Activated T-cell treated with anti-CD3 and anti-CD28 coated beads, Interleukin-2, amount 50 U/mL, for 4 hours (primary cell): Measurements from ENCODE around the gene CD300H. TPM values are rescaled to one million over a fixed set of nuclear protein-coding genes. Genes with fewer than 3 reads are reported as not detected.

ENCODE experiments used
- ATAC-seq, 2 donors: fragments of 200-7000 bp; cut with Tn5 transposase; one replicate each; pipeline ENCODE4 v1.10.0; 2021
- DNase-seq: peaks from one replicate; pipeline ENCODE4 v3.0.0-alpha.2; 2020
- H3K27me3 Mint-ChIP-seq: one replicate; pipeline ENCODE4 v1.8.0; 2021; ENCODE audit warnings: low read depth, mixed read lengths
- H3K36me3 Mint-ChIP-seq: one replicate; pipeline ENCODE4 v1.8.0; 2022; ENCODE audit warnings: mixed read lengths; ENCODE audit not compliant: insufficient read depth
- H3K4me1 Mint-ChIP-seq: one replicate; pipeline ENCODE4 v1.8.0; 2021; ENCODE audit warnings: low read depth, mixed read lengths
- H3K4me3 Mint-ChIP-seq: one replicate; pipeline ENCODE4 v1.8.0; 2021; ENCODE audit warnings: mild to moderate bottlenecking, moderate library complexity, mixed read lengths
- H3K9me3 Mint-ChIP-seq: one replicate; pipeline ENCODE4 v1.8.0; 2021; ENCODE audit warnings: mixed read lengths
- total RNA-seq, 3 donors: library from RNA; stranded (reverse); gene quantifications; one replicate each; pipeline ENCODE4 v1.2.1, GENCODE V29; 2021

CD300H gene
- total RNA-seq, 3 donors from 2014 or later: not detected

- ATAC-seq (no peak), DNase-seq (no peak)
- Mint-ChIP-seq H3K36me3 (no peaks in the 10 kb centered on the region), H3K9me3 (no peaks in the 10 kb centered on the region), H3K27me3 (peaks cover 38% of the 10 kb centered on the region), H3K4me1 (peaks cover 5% of the 10 kb centered on the region), H3K4me3 (peak overlapping the region; percentile 67)
Measured at GRCh38 chr17:74532115-74532514, 35.2 kb downstream of the CD300H start.

- peak within 1 kb of the TSS; percentile 67 for H3K4me3 Mint-ChIP-seq
- peaks cover 5% of the 10 kb centered on the region for H3K4me1 Mint-ChIP-seq
- no peaks in the 10 kb centered on the region for H3K9me3 Mint-ChIP-seq
- no peak for DNase-seq
- ATAC-seq: no peak
- H3K36me3 Mint-ChIP-seq: no peaks in the 10 kb centered on the region
- H3K27me3 Mint-ChIP-seq: peaks cover 38% of the 10 kb centered on the region
Measured at GRCh38 chr17:74531231-74531761, 36.0 kb downstream of the CD300H start, which contains the start of gene CD300LB. CD300LB (minus strand) TSS chr17:74531475; CDS start chr17:74531350, 125 bp downstream.

DNA sequence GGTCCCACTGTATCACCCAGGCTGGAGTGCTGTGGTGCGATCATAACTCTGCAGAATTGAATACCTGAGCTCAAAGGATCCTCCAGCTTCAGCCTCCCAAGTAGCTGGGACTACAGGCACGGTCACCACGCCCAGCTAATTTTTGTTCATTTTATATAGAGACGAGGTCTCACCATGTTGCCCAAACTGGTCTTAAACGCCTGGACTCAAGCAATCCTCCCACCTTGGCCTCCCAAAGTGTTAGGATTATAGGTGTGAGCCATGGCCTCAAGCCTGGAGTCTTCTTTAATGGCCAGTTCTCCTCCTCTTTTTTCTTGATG, 36.5 kb downstream of the CD300H start:
- no peaks in the 10 kb centered on the region for H3K36me3 Mint-ChIP-seq
- H3K4me3 Mint-ChIP-seq: no peak overlapping the region
- peaks cover 5% of the 10 kb centered on the region for H3K4me1 Mint-ChIP-seq
- H3K9me3 Mint-ChIP-seq: no peaks in the 10 kb centered on the region
- DNase-seq (no peak), ATAC-seq (no peak)
- H3K27me3 Mint-ChIP-seq: peaks cover 41% of the 10 kb centered on the region

DNA sequence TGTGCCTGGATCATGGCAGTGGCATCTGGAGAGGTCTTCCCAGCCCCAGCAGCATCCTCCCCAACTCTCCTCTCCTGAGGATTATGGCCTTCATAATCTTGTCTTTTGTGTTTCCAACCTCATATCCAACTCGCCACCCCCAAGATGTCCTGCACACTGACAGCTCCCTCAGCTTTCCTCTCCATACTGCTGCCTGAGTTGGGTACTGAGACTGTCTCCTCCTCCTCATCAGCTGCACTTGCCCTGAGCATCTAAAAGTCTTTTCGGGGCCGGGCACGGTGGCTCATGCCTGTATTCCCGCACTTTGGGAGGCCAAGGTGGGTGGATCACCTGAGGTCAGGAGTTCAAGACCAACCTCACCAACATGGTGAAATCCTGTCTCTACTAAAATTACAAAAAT, 38.1 kb downstream of the CD300H start:
- H3K4me1 Mint-ChIP-seq: peaks cover 5% of the 10 kb centered on the region
- no peaks in the 10 kb centered on the region for H3K9me3 Mint-ChIP-seq
- DNase-seq: no peak
- ATAC-seq: no peak
- no peak overlapping the region for H3K4me3 Mint-ChIP-seq
- H3K27me3 Mint-ChIP-seq: peaks cover 49% of the 10 kb centered on the region
- H3K36me3 Mint-ChIP-seq: no peaks in the 10 kb centered on the region

- peak in 1 of 2 donors; percentile 32 for ATAC-seq
- Mint-ChIP-seq H3K27me3 (peaks cover 46% of the 10 kb centered on the region), H3K4me1 (peaks cover 5% of the 10 kb centered on the region), H3K36me3 (no peaks in the 10 kb centered on the region), H3K9me3 (no peaks in the 10 kb centered on the region), H3K4me3 (no peak overlapping the region)
- DNase-seq: no peak
Measured at GRCh38 chr17:74528491-74529199, 38.7 kb downstream of the CD300H start.

GRCh38 chr17:74527756-74528155, 39.6 kb downstream of the CD300H start:
- no peaks in the 10 kb centered on the region for H3K9me3 Mint-ChIP-seq
- ATAC-seq (no peak), DNase-seq (no peak)
- H3K4me3 Mint-ChIP-seq: no peak overlapping the region
- H3K4me1 Mint-ChIP-seq: peaks cover 2% of the 10 kb centered on the region
- peaks cover 41% of the 10 kb centered on the region for H3K27me3 Mint-ChIP-seq
- no peaks in the 10 kb centered on the region for H3K36me3 Mint-ChIP-seq

DNA sequence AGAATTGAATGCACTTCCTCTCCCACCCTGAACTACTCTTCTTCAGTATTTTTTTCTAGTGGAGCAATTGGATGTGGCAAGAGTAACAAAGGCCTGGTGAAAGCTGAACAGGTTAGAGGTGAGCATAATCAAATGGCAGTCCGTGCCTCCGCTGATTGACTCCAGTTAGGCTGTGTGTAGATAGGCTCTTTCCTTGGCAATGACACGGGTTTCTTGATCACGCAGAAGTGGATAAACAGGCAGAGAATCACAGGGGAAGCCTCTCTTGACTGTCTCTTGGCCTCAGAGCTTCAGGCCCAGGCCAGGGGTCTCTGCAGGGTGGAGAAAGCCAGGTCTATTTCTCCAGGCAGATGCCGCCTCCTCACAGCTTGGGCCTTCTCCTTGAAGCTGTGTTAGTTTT, 40.2 kb downstream of the CD300H start:
- DNase-seq (no peak), ATAC-seq (no peak)
- H3K4me3 Mint-ChIP-seq: no peak overlapping the region
- no peaks in the 10 kb centered on the region for H3K4me1 Mint-ChIP-seq
- no peaks in the 10 kb centered on the region for H3K36me3 Mint-ChIP-seq
- peaks cover 39% of the 10 kb centered on the region for H3K27me3 Mint-ChIP-seq
- no peaks in the 10 kb centered on the region for H3K9me3 Mint-ChIP-seq

DNA sequence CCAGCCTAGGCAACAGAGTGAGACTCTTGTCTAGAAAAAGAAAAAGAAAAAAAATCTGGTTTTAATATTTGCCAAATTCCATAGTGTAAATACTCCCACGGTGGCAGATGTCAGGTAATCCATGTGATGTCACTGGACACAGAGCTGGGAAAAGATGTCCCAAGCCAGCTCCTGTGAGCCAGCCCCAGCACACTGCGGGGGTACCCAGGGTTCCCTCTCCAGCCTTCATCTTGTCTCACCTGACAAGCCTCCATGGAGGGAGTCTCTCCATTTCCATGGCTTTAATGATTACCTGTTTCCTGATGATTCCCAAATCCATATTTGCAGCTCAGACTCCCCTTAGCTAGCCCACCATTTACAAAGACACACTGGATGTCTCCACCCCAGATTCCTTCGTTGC, 40.6 kb downstream of the CD300H start:
- DNase-seq (no peak), ATAC-seq (no peak)
- H3K27me3 Mint-ChIP-seq: peaks cover 40% of the 10 kb centered on the region
- H3K9me3 Mint-ChIP-seq: no peaks in the 10 kb centered on the region
- no peak overlapping the region for H3K4me3 Mint-ChIP-seq
- peaks cover 2% of the 10 kb centered on the region for H3K4me1 Mint-ChIP-seq
- H3K36me3 Mint-ChIP-seq: no peaks in the 10 kb centered on the region

DNA sequence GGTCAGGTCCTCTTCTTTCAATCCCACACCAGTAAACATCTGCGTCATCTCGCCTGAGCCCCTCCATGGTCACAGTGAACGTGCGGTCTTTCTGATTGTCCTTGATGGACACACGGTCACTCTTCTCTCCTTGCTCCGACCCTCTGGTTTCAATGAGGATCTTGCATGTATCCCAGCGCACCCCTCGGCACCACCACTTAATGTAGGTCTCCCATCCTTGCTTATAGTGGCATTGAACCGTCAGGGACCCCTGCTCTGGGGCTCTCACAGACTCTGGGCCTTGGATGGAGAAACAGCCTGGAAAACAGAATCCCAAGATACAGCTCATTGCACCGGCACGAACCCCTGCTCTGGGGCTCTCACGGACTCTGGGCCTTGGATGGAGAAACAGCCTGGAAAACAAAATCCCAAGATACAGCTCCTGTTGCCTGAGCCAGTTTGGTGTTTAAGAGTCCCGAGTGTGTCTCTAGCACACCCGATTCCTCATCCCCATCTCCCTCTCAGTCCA, 41.5 kb downstream of the CD300H start:
- H3K4me3 Mint-ChIP-seq: no peak overlapping the region
- H3K9me3 Mint-ChIP-seq: no peaks in the 10 kb centered on the region
- ATAC-seq (no peak), DNase-seq (no peak)
- peaks cover 49% of the 10 kb centered on the region for H3K27me3 Mint-ChIP-seq
- no peaks in the 10 kb centered on the region for H3K36me3 Mint-ChIP-seq
- H3K4me1 Mint-ChIP-seq: peaks cover 8% of the 10 kb centered on the region

DNA sequence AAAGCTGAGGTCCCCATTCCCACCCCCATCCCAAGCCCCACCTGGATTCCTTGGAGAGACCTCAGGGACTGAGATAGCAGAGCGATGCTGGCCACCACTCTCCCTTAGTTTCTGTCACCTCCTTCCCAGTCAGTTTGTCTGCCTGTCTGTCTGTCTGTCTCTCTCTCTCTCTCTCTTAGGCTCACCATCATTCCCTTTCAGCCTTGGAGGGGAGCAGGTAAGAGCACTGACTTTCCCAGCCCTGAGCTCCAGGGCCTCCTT, 41.9 kb downstream of the CD300H start:
- peaks cover 48% of the 10 kb centered on the region for H3K27me3 Mint-ChIP-seq
- H3K9me3 Mint-ChIP-seq: no peaks in the 10 kb centered on the region
- H3K4me3 Mint-ChIP-seq: no peak overlapping the region
- ATAC-seq (no peak), DNase-seq (no peak)
- H3K4me1 Mint-ChIP-seq: peaks cover 10% of the 10 kb centered on the region
- no peaks in the 10 kb centered on the region for H3K36me3 Mint-ChIP-seq

DNA sequence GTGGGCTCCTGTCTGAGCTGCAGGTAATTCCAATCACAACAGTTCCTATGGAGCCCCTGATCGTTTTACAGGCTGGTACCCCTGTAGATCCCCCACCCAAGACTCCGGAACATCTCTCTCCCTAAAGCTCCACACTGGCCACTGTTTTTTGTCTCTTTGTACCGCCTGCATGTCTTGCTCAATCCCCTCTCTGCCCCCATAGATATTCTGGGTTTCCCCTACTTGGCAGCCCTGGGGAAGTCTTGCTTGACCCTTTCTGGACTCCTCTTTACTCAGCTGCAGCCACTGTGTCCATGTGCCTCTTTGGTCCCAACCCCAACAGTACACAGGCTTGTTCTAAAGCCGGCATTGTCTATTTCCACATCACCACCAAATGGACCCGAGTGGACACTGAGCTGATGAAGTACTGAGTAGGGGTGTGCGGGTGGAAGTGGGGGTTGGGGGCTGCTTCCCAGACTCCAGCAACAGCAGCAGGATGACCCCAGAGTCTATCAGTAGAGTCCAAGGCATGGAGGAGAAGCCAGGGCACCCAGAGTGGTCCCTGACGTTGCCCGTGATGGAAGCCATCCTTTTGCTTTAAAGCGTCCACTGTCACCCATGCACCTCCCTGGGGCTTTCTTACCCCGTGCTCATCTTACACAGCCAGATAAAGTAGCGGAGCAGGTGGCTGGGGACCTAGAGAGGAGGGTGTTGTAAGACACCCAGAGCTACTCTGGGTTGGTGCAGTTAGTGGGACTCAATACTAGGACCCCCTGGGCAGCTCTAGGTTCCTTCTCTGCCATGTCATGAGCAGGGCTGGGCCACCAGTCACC, 42.5 kb downstream of the CD300H start:
- ATAC-seq (no peak), DNase-seq (no peak)
- Mint-ChIP-seq H3K4me1 (peaks cover 14% of the 10 kb centered on the region), H3K9me3 (no peaks in the 10 kb centered on the region), H3K36me3 (no peaks in the 10 kb centered on the region), H3K4me3 (no peak overlapping the region), H3K27me3 (peaks cover 49% of the 10 kb centered on the region)

DNA sequence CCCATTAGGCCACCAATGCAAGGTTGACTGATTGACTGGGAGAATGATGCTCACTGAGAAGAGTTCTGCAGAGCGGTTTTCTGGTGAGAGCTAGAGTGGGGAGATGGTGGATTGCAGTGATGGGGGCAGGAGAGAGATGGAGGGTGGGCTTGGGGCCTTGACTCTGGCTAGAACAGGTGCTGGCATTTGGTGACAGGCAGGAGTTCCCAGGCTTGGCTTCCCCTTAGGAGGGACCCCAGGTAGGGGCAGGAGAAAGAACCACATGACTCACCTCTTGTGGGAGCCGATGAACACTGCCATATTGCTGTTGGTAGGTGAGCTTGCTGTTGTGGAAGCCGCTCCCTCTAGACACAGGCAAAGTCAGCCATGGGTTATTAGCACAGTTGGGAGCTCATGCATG, 44.0 kb downstream of the CD300H start:
- no peaks in the 10 kb centered on the region for H3K36me3 Mint-ChIP-seq
- H3K4me1 Mint-ChIP-seq: peaks cover 16% of the 10 kb centered on the region
- H3K9me3 Mint-ChIP-seq: peaks cover 4% of the 10 kb centered on the region
- no peak for ATAC-seq
- DNase-seq: no peak
- H3K27me3 Mint-ChIP-seq: peaks cover 46% of the 10 kb centered on the region
- H3K4me3 Mint-ChIP-seq: no peak overlapping the region

DNA sequence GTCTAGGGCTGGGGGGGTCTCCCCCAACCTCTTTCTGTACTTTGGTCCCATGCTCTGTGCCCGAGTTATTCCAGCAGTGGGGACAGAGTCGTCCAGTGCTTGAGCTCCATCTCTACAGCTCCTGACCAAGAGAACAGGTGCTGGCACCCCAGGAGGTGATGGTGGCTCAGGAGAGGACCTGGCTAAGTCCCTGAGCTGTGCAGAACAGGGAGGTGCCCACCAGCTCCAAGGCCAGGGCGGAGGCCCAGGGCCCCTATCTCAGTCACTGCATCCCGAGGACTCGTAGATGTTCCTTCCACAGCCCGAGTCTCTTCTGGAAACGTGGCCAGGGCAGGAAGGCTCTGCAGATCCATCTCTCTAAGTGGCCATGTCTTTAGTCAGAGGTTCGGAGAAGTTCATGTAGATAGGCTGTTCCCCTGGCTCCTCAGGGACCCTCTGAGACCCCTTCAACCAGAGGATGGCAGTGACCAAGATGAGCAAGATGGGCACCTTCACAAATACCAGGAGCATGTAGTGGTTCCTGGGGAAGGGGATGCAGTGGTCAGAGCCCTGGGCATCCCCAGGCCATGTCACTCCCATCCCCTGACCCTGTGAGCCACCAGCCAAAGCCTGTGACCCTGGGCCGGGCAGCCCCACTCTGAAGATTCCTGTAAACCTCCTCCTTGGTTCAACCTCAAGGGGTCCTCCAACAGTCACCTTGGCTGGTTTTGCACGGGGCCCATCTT, 44.8 kb downstream of the CD300H start:
- H3K4me1 Mint-ChIP-seq: peaks cover 16% of the 10 kb centered on the region
- H3K9me3 Mint-ChIP-seq: peaks cover 11% of the 10 kb centered on the region
- DNase-seq (no peak), ATAC-seq (no peak)
- peaks cover 48% of the 10 kb centered on the region for H3K27me3 Mint-ChIP-seq
- no peak overlapping the region for H3K4me3 Mint-ChIP-seq
- no peaks in the 10 kb centered on the region for H3K36me3 Mint-ChIP-seq

DNA sequence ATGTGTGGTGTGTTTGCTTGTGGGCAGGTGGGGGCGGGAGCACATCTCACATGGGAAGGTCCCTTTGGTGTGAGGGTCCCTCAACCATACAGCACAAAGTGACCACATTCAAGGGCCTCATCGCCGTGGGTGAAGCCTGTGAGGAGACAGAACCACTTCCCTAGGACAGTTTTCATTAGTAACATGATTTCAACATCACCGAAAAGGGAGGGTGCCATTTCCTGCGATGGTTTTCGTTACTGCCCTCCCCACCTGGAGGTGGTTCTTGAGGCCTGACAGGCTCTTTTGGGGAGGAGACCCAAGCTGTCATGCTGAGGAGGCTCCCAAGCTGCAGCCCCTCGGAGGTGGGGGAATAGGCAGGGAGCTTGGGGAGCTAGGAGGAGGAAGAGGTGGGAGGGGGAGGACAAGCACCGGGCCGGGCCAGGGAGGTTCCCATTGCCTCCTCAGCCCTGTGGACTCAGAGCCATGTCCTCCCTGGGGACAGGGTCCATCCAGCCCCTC, 45.6 kb downstream of the CD300H start:
- H3K4me1 Mint-ChIP-seq: peaks cover 16% of the 10 kb centered on the region
- no peaks in the 10 kb centered on the region for H3K36me3 Mint-ChIP-seq
- H3K4me3 Mint-ChIP-seq: no peak overlapping the region
- no peak for DNase-seq
- ATAC-seq: peak in 1 of 2 donors; percentile 5
- peaks cover 11% of the 10 kb centered on the region for H3K9me3 Mint-ChIP-seq
- H3K27me3 Mint-ChIP-seq: peaks cover 51% of the 10 kb centered on the region
